ENCODE results near the gene HSBP1L1. TPM values are rescaled to one million over a fixed set of nuclear protein-coding genes. Genes with fewer than 3 reads are reported as not detected.

The HSBP1L1 gene
- total and polyA plus RNA-seq, 2 of the 8 experiments (the other 6 are each of a cell fraction or from before 2014, with no cell fraction given) = 1.0 to 1.3 TPM

DNA sequence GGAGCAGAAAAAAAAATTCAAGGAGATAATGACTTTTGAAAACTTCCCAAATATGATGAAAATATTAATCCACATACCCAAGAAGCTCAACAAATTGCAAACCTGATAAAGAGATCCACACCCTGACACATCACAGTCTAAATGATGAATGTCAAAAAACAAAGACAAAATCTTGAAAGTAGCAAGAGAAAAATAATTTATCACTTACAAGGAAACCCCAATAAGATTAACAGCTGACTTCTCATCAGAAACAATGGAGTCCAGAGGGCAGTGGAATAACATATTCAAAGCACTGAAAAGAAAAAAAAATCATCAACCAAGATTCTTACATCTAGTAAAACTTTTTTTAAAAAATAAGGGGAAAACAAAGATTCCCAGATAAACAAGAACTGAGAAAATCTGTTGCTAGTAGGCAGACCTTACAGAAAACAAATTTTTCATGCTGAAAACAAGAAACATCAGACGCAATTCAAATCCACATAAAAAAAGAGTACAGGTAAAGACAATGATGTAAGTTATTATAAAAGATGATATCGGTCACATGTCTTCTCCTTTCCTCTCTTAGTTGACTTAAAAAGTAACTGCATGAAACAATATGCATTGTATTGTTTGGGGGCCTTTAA lies 34.3 kb upstream of the HSBP1L1 start:
- Histone ChIP-seq H3K14ac (ENCODE audit: insufficient read length) (no peak overlapping the region), H3K27me3 (replicated peaks in 1 of 4; ENCODE audit: control insufficient read depth in 3 of 4, extremely low read depth in 1 of 4, insufficient read depth in 3 of 4, low read length in 3 of 4) (no peaks in the 10 kb centered on the region), H3K4ac (replicated peaks; ENCODE audit: insufficient read length, low read depth, low read length) (no peak overlapping the region), H3K23ac (ENCODE audit: insufficient read length) (no peak overlapping the region), H2AFZ (ENCODE audit: low read length) (no peak overlapping the region), H3K4me3 (ENCODE audit: extremely low read depth in 1 of 4, insufficient read depth in 2 of 4, low read depth in 3 of 4, low read length in 4 of 4) (no peak overlapping the region), H3K27ac (ENCODE audit: low read depth, low read length) (no peak overlapping the region), H3K79me1 (ENCODE audit: low read depth, low read length) (peaks cover 3% of the 10 kb centered on the region; the same call in 1 of the 2 replicates), H3K4me1 (replicated peaks in 1 of 4; ENCODE audit: control insufficient read depth in 3 of 4, insufficient read depth in 4 of 4, low read length in 3 of 4) (no peaks in the 10 kb centered on the region; a peak in 2 of 7 replicates), H2BK20ac (ENCODE audit: low read length) (no peak overlapping the region), H3K4me2 (ENCODE audit: insufficient read depth in 1 of 2, low read depth in 2 of 2, low read length in 2 of 2) (no peak overlapping the region), H4K20me1 (replicated peaks in 1 of 2; ENCODE audit: control insufficient read depth in 1 of 2, insufficient read depth in 2 of 2, low read length in 2 of 2) (peaks cover 0 to 2% of the 10 kb centered on the region in 2 experiments), H4K8ac (ENCODE audit: extremely low read depth, insufficient read depth, low read length) (no peak overlapping the region), H2BK120ac (replicated peaks; ENCODE audit: low read depth, low read length) (no peak overlapping the region), H2AK5ac (ENCODE audit: low read depth, low read length) (no peak overlapping the region), H2BK5ac (ENCODE audit: low read depth, low read length) (no peak overlapping the region), H3K36me3 (ENCODE audit: control insufficient read depth in 2 of 4, insufficient read depth in 4 of 4, low read length in 3 of 4) (no peaks in the 10 kb centered on the region; a peak in 1 of 8 replicates), H2BK15ac (ENCODE audit: low read length) (no peak overlapping the region), H4K91ac (replicated peaks; ENCODE audit: insufficient read length, low read length) (no peak overlapping the region), H2BK12ac (ENCODE audit: low read depth, low read length) (no peak overlapping the region), H3K18ac (ENCODE audit: extremely low read depth, low read length) (no peak overlapping the region), H3K23me2 (ENCODE audit: low read depth, low read length) (0 out of 2 replicates have a peak, but pooled peaks cover 2% of the 10 kb centered on the region), H3K56ac (replicated peaks; ENCODE audit: insufficient read length, low read depth, low read length) (no peak overlapping the region), H3K79me2 (ENCODE audit: control insufficient read depth in 1 of 2, insufficient read depth in 2 of 2, low read length in 2 of 2) (peaks cover 1 to 3% of the 10 kb centered on the region in 2 experiments; a peak in 2 of 4 replicates), H3K9me3 (ENCODE audit: insufficient read depth in 2 of 2, low read depth in 1 of 2, low read length in 1 of 2) (peaks cover 3 to 14% of the 10 kb centered on the region in 2 experiments; a peak in 2 of 4 replicates), H3K9ac (replicated peaks in 1 of 4; ENCODE audit: extremely low read depth in 1 of 4, low read depth in 3 of 4, low read length in 3 of 4) (no peak overlapping the region), H4K5ac (ENCODE audit: insufficient read length, low read depth, low read length) (no peak overlapping the region)
- ChIA-PET CTCF (ENCODE audit: partially characterized antibody) (interaction anchor here (1.3 kb wide), 1 partner anchor 26 kb away, joined by 5 read pairs; no protein-coding TSS in a partner anchor), POLR2A (ENCODE audit: partially characterized antibody) (no interaction called here)
- WGBS, 2 experiments (ENCODE audit: extremely low coverage in 1 of 2, insufficient coverage in 1 of 2, insufficient read length in 1 of 2, insufficient replicate concordance in 2 of 2, low coverage in 1 of 2, low lambda C conversion rate in 2 of 2, missing lambda C conversion rate in 1 of 2) = 91% methylated on average over 2 of the region's 2 CpGs; no CpG with 5 or more reads in 1 of the 2 experiments
- FAIRE-seq (no peak), DNase-seq (ENCODE audit: low read depth in 1 of 2, low spot score in 2 of 2) (no peak)
- TF ChIP-seq SP2 (IDR thresholded peaks at IDR 0.05; ENCODE audit: low read length) (no peak), RBBP5 (IDR thresholded peaks at IDR 0.05; ENCODE audit: borderline replicate concordance, low read depth, low read length) (no peak), RFX5 (IDR thresholded peaks at IDR 0.05; ENCODE audit: borderline replicate concordance, low read depth, low read length) (no peak), SUZ12 (IDR thresholded peaks at IDR 0.05; ENCODE audit: low read length) (no peak), SP1 (IDR thresholded peaks at IDR 0.05; ENCODE audit: low read depth, low read length) (no peak), POLR2A (IDR thresholded peaks at IDR 0.05; ENCODE audit: control extremely low read depth in 1 of 2, low read depth in 2 of 2, low read length in 2 of 2) (no peak), CTBP2 (IDR thresholded peaks at IDR 0.05; ENCODE audit: borderline replicate concordance, insufficient read depth, insufficient read length, low read length) (no peak), BRCA1 (IDR thresholded peaks at IDR 0.05; ENCODE audit: low read depth, low read length) (no peak), RAD21 (IDR thresholded peaks at IDR 0.05 in 1 of 2, conservative IDR thresholded peaks at IDR 0.05 in 1 of 2; ENCODE audit: low read depth in 2 of 2, low read length in 2 of 2) (no peak), NANOG (IDR thresholded peaks at IDR 0.05; ENCODE audit: insufficient read depth, low read depth, low read length, poor library complexity, severe bottlenecking) (no peak), CEBPB (IDR thresholded peaks at IDR 0.05; ENCODE audit: low read depth, low read length) (no peak), BACH1 (IDR thresholded peaks at IDR 0.05; ENCODE audit: low read length) (no peak)
- TF ChIP-seq, protein P1, sequence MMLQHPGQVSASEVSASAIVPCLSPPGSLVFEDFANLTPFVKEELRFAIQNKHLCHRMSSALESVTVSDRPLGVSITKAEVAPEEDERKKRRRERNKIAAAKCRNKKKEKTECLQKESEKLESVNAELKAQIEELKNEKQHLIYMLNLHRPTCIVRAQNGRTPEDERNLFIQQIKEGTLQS (IDR thresholded peaks at IDR 0.05; ENCODE audit: insufficient read depth, low read depth, low read length) = no peak
